Measurements from ENCODE around the gene PKP3. TPM values are rescaled to one million over a fixed set of nuclear protein-coding genes. Genes with fewer than 3 reads are reported as not detected.
A peak's percentile ranks its signal among the peaks of the same experiment; 100 is the strongest.

Gene PKP3
- total RNA-seq, 1 donor from 2014 or later: 0.85 TPM

DNA sequence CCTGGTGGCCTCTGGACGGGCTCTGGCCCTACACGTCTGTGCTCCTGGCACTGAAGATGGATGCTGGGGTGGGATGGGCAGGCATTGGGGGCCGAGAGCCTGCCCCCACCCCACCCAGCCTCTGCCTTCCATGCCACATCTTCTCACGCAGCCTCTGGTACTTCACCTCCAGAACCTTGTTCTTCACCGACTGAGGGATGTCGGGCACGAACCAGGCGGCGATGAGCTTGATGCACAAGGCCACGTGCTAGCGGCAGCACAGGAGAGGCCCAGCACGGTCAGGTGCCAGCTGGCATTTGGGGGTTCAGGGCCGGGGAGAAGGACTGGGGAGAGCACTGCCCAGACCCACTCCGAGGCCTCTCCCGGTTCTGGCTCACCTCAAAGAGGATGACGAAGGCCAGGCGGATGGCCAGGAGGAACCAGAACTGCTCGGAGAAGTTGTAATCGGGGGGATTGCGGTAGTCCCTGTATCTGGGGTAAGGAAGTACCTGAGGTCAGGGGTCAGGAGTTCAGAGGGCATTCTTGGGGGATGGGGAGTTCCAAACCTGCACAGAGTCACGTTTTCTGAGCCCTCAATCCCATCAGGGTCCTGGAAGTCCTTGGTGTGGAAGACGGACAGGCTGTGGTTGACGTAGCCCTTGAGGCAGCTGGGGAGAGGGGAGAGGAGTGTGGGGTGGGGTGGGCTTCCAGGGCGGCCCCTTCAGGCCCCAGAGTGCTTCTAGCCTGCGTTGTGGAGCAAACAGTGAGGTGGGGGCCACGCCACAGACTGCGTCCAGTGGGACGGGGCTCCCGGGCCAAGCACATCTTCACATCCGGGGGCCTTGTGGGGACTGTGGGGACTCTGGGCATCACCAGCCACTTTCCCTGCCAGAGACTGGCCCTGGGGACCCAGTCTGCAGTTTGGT is 24.6 kb downstream of the PKP3 start:
- H3K4me3 Mint-ChIP-seq (ENCODE audit: unreplicated experiment): no peak overlapping the region
- TF ChIP-seq, protein P1, sequence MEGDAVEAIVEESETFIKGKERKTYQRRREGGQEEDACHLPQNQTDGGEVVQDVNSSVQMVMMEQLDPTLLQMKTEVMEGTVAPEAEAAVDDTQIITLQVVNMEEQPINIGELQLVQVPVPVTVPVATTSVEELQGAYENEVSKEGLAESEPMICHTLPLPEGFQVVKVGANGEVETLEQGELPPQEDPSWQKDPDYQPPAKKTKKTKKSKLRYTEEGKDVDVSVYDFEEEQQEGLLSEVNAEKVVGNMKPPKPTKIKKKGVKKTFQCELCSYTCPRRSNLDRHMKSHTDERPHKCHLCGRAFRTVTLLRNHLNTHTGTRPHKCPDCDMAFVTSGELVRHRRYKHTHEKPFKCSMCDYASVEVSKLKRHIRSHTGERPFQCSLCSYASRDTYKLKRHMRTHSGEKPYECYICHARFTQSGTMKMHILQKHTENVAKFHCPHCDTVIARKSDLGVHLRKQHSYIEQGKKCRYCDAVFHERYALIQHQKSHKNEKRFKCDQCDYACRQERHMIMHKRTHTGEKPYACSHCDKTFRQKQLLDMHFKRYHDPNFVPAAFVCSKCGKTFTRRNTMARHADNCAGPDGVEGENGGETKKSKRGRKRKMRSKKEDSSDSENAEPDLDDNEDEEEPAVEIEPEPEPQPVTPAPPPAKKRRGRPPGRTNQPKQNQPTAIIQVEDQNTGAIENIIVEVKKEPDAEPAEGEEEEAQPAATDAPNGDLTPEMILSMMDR (IDR thresholded peaks at IDR 0.05): no peak
- no peaks in the 10 kb centered on the region for H3K27me3 Mint-ChIP-seq (ENCODE audit: low read depth)
- H3K4me1 Mint-ChIP-seq (ENCODE audit: low read depth): peaks cover 7% of the 10 kb centered on the region
- no peak for DNase-seq (ENCODE audit: low spot score)
- H3K36me3 Mint-ChIP-seq (ENCODE audit: low read depth): no peaks in the 10 kb centered on the region
- no peaks in the 10 kb centered on the region for H3K9me3 Mint-ChIP-seq (ENCODE audit: low read depth)
- H3K27ac Mint-ChIP-seq (ENCODE audit: unreplicated experiment): no peak overlapping the region

DNA sequence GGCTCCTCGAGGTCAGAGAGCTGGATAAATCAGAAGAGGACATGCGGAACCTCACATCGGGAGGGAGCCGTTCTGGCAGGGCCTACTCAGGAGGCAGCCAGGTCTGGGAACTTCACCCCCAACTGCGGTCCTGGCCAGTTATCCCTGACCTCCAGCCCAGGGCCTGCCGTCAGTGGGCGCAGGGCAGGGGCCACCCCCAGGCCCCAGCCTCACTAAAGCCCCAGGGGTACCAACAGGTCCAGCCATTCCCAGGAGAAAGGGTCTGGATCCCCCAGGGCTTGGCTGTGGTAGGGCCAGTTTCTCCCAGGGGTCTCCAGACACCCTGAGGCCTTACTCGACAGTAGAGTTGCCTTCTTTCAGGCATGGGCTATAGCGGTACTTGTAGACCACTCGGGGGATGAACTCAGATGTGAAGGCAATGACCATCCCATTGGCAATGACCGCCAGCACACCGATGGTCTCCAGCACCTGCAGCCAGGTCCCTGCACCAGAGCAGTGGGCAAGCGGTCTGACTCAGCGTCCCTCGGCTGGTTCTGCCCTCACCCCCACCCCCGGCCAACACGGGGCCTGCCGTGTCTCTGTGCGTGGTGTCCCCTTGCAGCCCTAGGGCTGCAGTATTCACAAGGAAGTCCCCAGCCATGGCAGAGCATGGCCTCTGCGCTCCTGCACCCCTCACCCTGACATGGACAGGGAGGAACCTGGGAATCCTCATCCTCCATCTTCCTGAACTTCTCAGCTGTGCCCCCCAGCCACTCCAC is 25.4 kb downstream of the PKP3 start:
- peaks cover under 1% of the 10 kb centered on the region for H3K9me3 Mint-ChIP-seq (ENCODE audit: low read depth)
- TF ChIP-seq, protein P1 (IDR thresholded peaks at IDR 0.05): no peak
- peaks cover 3% of the 10 kb centered on the region for H3K27me3 Mint-ChIP-seq (ENCODE audit: low read depth)
- H3K36me3 Mint-ChIP-seq (ENCODE audit: low read depth): no peaks in the 10 kb centered on the region
- H3K27ac Mint-ChIP-seq (ENCODE audit: unreplicated experiment): no peak overlapping the region
- DNase-seq (ENCODE audit: low spot score): no peak
- no peak overlapping the region for H3K4me3 Mint-ChIP-seq (ENCODE audit: unreplicated experiment)
- peaks cover 7% of the 10 kb centered on the region for H3K4me1 Mint-ChIP-seq (ENCODE audit: low read depth)

DNA sequence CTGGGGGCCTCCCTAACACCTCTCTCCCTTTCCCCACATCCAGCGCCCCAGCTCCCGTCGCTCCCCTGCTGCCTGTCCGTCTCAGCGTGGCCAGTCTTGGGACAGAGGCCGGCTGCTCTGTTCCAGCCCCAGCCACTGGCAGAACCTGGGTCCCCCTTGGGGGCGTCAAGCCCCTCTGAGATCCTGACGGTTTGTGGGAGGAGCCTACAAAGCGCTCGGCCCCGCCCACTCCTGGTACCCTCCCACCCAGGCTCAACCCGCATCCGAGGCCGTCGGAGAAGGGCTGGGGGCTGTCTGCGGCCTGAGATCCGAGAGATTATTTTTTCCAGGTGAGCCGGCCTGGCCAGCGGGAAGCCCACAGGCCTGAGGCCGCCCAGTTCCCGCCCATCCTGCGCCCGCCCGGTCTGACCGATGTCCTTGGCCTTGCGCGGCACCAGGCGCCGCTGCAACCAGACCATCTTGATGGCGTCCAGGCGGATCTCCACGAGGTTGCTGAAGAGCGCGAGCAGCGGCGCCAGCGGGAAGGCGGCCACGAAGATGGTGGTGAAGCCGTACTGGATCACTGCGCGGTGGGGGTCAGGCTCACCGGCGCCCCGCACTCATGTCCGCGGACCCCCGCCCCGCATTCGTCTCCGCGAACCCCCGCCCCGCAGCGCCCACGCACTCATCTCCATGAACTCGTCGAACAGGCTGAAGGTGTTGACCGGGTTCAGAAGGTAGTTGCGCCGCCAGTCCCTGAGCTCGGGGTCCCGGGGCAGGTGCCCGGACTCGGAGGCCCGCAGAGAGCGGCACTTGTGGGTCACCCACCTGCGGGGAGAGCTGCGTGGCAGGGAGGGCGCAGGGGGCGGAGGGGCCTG is 26.3 kb downstream of the PKP3 start:
- Mint-ChIP-seq H3K36me3 (ENCODE audit: low read depth) (peaks cover 1% of the 10 kb centered on the region), H3K4me1 (ENCODE audit: low read depth) (peaks cover 2% of the 10 kb centered on the region), H3K9me3 (ENCODE audit: low read depth) (peaks cover 6% of the 10 kb centered on the region), H3K27me3 (ENCODE audit: low read depth) (peaks cover 9% of the 10 kb centered on the region), H3K27ac (ENCODE audit: unreplicated experiment) (no peak overlapping the region), H3K4me3 (ENCODE audit: unreplicated experiment) (no peak overlapping the region)
- DNase-seq (ENCODE audit: low spot score): no peak
- TF ChIP-seq, protein P1 (IDR thresholded peaks at IDR 0.05): no peak

DNA sequence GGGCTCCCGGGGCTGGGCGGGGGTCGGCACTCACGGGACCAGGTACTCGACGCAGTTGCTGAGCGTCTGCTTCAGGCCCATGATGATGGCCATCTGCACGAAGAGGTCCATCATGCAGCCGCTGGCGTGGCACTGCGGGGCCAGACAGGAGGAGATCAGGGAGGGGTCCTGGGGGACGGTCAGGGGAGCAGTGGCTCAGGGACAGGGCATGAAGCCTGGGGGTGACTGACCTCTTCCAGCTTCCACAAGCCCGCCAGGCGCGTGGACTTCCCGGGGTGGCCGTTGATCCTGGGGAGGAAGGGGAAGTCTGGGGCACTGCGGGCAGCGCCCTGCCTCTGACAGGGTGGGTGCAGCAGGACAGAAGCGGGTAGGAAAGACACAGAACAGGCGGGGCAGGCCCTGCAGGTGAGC is 26.9 kb downstream of the PKP3 start:
- peaks cover 2% of the 10 kb centered on the region for H3K4me1 Mint-ChIP-seq (ENCODE audit: low read depth)
- H3K9me3 Mint-ChIP-seq (ENCODE audit: low read depth): peaks cover 8% of the 10 kb centered on the region
- TF ChIP-seq, protein P1 (IDR thresholded peaks at IDR 0.05): no peak
- peak; percentile 90 for DNase-seq (ENCODE audit: low spot score)
- no peak overlapping the region for H3K4me3 Mint-ChIP-seq (ENCODE audit: unreplicated experiment)
- H3K27me3 Mint-ChIP-seq (ENCODE audit: low read depth): peaks cover 11% of the 10 kb centered on the region
- no peak overlapping the region for H3K27ac Mint-ChIP-seq (ENCODE audit: unreplicated experiment)
- peaks cover 2% of the 10 kb centered on the region for H3K36me3 Mint-ChIP-seq (ENCODE audit: low read depth)

All from chondrocyte (in vitro differentiated cells).